Sigmoid colon (tissue), 4 donors: ENCODE measurements around the gene RPL18.
A peak's percentile ranks its signal among the peaks of the same experiment; 100 is the strongest.

Source experiments
- POLR2AphosphoS5 ChIP-seq, 4 donors: sonication (generic); formaldehyde crosslinking; IDR thresholded peaks; one replicate each; pipeline ENCODE4 v1.6.1; 2017; ENCODE audit warnings: antibody characterized with exemption in 4 of 4
- TF ChIP-seq, protein P1 (sequence below), 4 experiments: fragments of 450-650 bp in 3 of 4; fragments of 200-600 bp in 1 of 4; IDR thresholded peaks; one replicate each; pipeline ENCODE4 v1.5.1; 2016 to 2019; ENCODE audit warnings: antibody characterized with exemption in 4 of 4, mild to moderate bottlenecking in 3 of 4, moderate library complexity in 2 of 4

DNA sequence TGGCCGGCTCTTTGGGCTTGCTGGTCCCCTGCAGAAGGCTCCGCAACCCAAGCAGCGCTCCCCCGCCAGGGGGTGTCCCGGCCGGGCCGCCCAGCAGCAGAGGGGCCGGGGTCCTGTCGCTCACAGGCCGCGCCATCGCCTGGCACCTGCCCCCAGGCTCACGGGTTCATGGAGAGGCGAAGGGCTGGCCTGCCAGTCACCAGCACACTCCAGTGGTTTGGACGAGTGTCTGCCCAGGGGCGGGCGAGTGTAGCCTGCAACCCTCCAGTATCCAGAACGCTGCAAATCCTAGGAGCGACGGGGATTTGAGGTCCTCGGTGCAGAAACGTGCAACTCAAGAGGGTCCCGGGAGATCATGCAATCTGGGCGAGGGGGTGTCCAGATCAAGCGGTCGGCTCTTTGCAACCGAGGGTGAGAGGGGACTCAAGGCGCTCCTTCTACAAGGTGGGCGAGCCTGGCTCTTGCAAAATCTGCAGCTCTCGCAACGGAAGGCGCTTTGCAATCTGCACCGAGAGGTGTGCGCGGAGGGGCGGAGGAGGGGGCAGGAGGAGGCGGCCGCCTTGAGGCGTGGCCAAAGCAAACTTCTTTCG, 18.0 kb upstream of the RPL18 start, which contains the start of gene DBP:
- TF ChIP-seq, protein P1, sequence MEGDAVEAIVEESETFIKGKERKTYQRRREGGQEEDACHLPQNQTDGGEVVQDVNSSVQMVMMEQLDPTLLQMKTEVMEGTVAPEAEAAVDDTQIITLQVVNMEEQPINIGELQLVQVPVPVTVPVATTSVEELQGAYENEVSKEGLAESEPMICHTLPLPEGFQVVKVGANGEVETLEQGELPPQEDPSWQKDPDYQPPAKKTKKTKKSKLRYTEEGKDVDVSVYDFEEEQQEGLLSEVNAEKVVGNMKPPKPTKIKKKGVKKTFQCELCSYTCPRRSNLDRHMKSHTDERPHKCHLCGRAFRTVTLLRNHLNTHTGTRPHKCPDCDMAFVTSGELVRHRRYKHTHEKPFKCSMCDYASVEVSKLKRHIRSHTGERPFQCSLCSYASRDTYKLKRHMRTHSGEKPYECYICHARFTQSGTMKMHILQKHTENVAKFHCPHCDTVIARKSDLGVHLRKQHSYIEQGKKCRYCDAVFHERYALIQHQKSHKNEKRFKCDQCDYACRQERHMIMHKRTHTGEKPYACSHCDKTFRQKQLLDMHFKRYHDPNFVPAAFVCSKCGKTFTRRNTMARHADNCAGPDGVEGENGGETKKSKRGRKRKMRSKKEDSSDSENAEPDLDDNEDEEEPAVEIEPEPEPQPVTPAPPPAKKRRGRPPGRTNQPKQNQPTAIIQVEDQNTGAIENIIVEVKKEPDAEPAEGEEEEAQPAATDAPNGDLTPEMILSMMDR (IDR thresholded peaks at IDR 0.05) = peak in 1 of 4 experiments; percentile 15
- peak in 2 of 4 donors; percentile 85 to 89 for TF ChIP-seq POLR2AphosphoS5 (IDR thresholded peaks at IDR 0.05)
